ENCODE data around the gene RARRES2.

- no peak for TF ChIP-seq CTCF (IDR thresholded peaks at IDR 0.05; ENCODE audit: insufficient read depth, low read length, poor library complexity, severe bottlenecking)
- no peak for TF ChIP-seq EZH2phosphoT487 (conservative IDR thresholded peaks at IDR 0.05; ENCODE audit: low read length)
Measured at GRCh38 chr7:150323682-150324372, 17.6 kb downstream of the RARRES2 start.

Data from SU-DHL-6 (cell line).